WTC11 (cell line): ENCODE data around the gene TMEM89. TPM values are rescaled to one million over a fixed set of nuclear protein-coding genes. Genes with fewer than 3 reads are reported as not detected.
A peak's percentile ranks its signal among the peaks of the same experiment; 100 is the strongest.

Experiments used
- ATAC-seq: fragments of 200-7000 bp; cut with Tn5 transposase; 2 replicates; pipeline ENCODE4 v1.10.0; 2021; ENCODE audit warnings: mild to moderate bottlenecking, moderate library complexity
- CTCF ChIA-PET: fragments of 300-600 bp; sonication (Branson Sonifier 250); formaldehyde crosslinking; loops from one replicate; lab custom pipeline; 2021; ENCODE audit warnings: antibody characterized with exemption; lab: Charles Lee
- POLR2A ChIA-PET: fragments of 350-600 bp; sonication (Branson Sonifier 250); formaldehyde crosslinking; loops from one replicate; lab custom pipeline; 2021; ENCODE audit warnings: antibody characterized with exemption; lab: Charles Lee
- DNase-seq: peaks from one replicate; pipeline ENCODE4 v3.0.0; 2021; ENCODE audit warnings: low spot score
- H3K27ac Mint-ChIP-seq: 2 replicates; pipeline ENCODE4 v1.8.0; 2021; ENCODE audit warnings: mixed read lengths
- H3K27me3 Mint-ChIP-seq: 2 replicates; pipeline ENCODE4 v1.8.0; 2021; ENCODE audit warnings: low read depth, mild to moderate bottlenecking, moderate library complexity, mixed read lengths
- H3K36me3 Mint-ChIP-seq: 2 replicates; pipeline ENCODE4 v1.8.0; 2021; ENCODE audit warnings: mixed read lengths
- H3K4me1 Mint-ChIP-seq: 2 replicates; pipeline ENCODE4 v1.8.0; 2022; ENCODE audit warnings: mixed read lengths
- H3K4me3 Mint-ChIP-seq: 2 replicates; pipeline ENCODE4 v1.8.0; 2021; ENCODE audit warnings: mild to moderate bottlenecking, moderate library complexity, mixed read lengths
- H3K9me3 Mint-ChIP-seq: 2 replicates; pipeline ENCODE4 v1.8.0; 2021; ENCODE audit warnings: mixed read lengths
- ELF4 ChIP-seq: sonication (generic); formaldehyde crosslinking; IDR thresholded peaks from 2 replicates; pipeline ENCODE4 v1.8.1; 2022; ENCODE audit warnings: low read depth, mild to moderate bottlenecking, moderate library complexity, missing genetic modification reagents
- EMX1 ChIP-seq: fragments of 250-450 bp; sonication (Bioruptor Pico); IDR thresholded peaks from 2 replicates; pipeline ENCODE4 v1.8.0; 2021; ENCODE audit warnings: mild to moderate bottlenecking
- MYBL2 ChIP-seq: sonication (generic); formaldehyde crosslinking; IDR thresholded peaks from 2 replicates; pipeline ENCODE4 v1.8.1; 2023; ENCODE audit warnings: mild to moderate bottlenecking, moderate library complexity, missing genetic modification reagents
- NFYB ChIP-seq: sonication (generic); formaldehyde crosslinking; conservative IDR thresholded peaks from 2 replicates; pipeline ENCODE4 v1.8.0; 2022; ENCODE audit warnings: low read depth, missing genetic modification reagents
- PRRX2 ChIP-seq: fragments of 250-450 bp; sonication (Bioruptor Pico); IDR thresholded peaks from 2 replicates; pipeline ENCODE4 v1.8.0; 2021; ENCODE audit warnings: mild to moderate bottlenecking
- ZNF138 ChIP-seq: sonication (generic); formaldehyde crosslinking; conservative IDR thresholded peaks from 2 replicates; pipeline ENCODE4 v1.8.1; 2022; ENCODE audit warnings: mild to moderate bottlenecking, moderate library complexity, missing genetic modification reagents
- ZNF396 ChIP-seq: fragments of 250-450 bp; sonication (Bioruptor Pico); IDR thresholded peaks from 2 replicates; pipeline ENCODE4 v1.8.0; 2021; ENCODE audit warnings: mild to moderate bottlenecking, moderate library complexity, borderline replicate concordance
- ZNF671 ChIP-seq: fragments of 250-450 bp; sonication (Bioruptor Pico); IDR thresholded peaks from 2 replicates; pipeline ENCODE4 v1.8.0; 2021; ENCODE audit warnings: mild to moderate bottlenecking
- ZSCAN18 ChIP-seq: fragments of 250-450 bp; sonication (Bioruptor Pico); IDR thresholded peaks from 2 replicates; pipeline ENCODE4 v2.1.2; 2022; ENCODE audit warnings: mild to moderate bottlenecking, moderate library complexity
- total RNA-seq: library from RNA; stranded (reverse); gene quantifications from 3 replicates; pipeline ENCODE4 v1.2.3, GENCODE V29; 2021
- TF ChIP-seq, protein P1 (sequence below): fragments of 250-450 bp; sonication (Bioruptor Pico); IDR thresholded peaks from 2 replicates; pipeline ENCODE4 v1.9.0; 2021; ENCODE audit warnings: mild to moderate bottlenecking
- TF ChIP-seq, protein P2 (sequence below): sonication (generic); formaldehyde crosslinking; IDR thresholded peaks from 2 replicates; pipeline ENCODE4 v1.8.1; 2023; ENCODE audit warnings: mild to moderate bottlenecking, moderate library complexity, missing genetic modification reagents
- TF ChIP-seq, protein P3 (sequence below): sonication (generic); formaldehyde crosslinking; IDR thresholded peaks from 2 replicates; pipeline ENCODE4 v1.8.1; 2022; ENCODE audit warnings: mild to moderate bottlenecking, moderate library complexity, missing genetic modification reagents

Gene TMEM89
- total RNA-seq, 1 experiment from 2014 or later = 0.66 TPM

DNA sequence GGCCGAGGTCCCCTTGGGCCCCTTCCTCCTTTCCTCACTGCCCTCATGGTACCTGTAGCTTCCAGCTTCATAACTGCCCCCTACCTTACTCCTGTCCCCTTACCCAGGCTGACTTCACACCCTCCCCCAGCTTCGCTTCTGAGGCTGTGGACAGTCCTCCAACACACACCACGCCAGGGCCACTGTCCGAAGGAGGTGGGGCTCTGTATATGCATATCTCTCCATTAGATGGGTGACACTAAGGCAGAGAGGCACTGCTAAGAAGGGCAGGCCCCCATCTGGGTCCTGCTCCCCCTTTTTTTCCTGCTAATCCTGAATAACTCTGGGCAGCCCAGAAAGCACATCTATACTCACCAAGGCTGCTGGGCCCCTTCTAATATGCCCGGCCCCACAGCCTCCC is 25.4 kb downstream of the TMEM89 start:
- ChIA-PET POLR2A (interaction anchor here (0.9 to 1.6 kb wide), 2 partner anchors 13 kb away, joined by 3 to 5 read pairs; partner anchors contain the start of gene UQCRC1), CTCF (interaction anchor here (0.8 to 1.2 kb wide), 4 partner anchors 38 to 195 kb away, joined by 3 to 4 read pairs (median 4); partner anchors contain the start of gene SLC26A6)
- peaks cover 34% of the 10 kb centered on the region for H3K36me3 Mint-ChIP-seq
- no peak overlapping the region for H3K4me3 Mint-ChIP-seq
- TF ChIP-seq PRRX2 (CRISPR knock-in tag) = no peak
- H3K9me3 Mint-ChIP-seq = no peaks in the 10 kb centered on the region
- DNase-seq (no peak), ATAC-seq (no peak)
- H3K27me3 Mint-ChIP-seq = no peaks in the 10 kb centered on the region; the same call in 1 of the 2 replicates
- peaks cover 16% of the 10 kb centered on the region for H3K4me1 Mint-ChIP-seq
- no peak overlapping the region for H3K27ac Mint-ChIP-seq

- Mint-ChIP-seq H3K4me1 (peaks cover 16% of the 10 kb centered on the region), H3K9me3 (no peaks in the 10 kb centered on the region), H3K27ac (no peak overlapping the region), H3K4me3 (no peak overlapping the region), H3K36me3 (peaks cover 29% of the 10 kb centered on the region), H3K27me3 (no peaks in the 10 kb centered on the region; the same call in 1 of the 2 replicates)
- POLR2A ChIA-PET = interaction anchor here (0.9 to 1.6 kb wide), 2 partner anchors 13 to 14 kb away, joined by 3 to 5 read pairs; partner anchors contain the start of gene UQCRC1
- ATAC-seq = peak; percentile 4; the same call in 1 of the 2 replicates
- peak; percentile 35 for DNase-seq
- TF ChIP-seq MYBL2 (CRISPR knock-in tag) (no peak), ZSCAN18 (CRISPR knock-in tag) (no peak), NFYB (CRISPR knock-in tag) (no peak), EMX1 (CRISPR knock-in tag) (no peak)
- CTCF ChIA-PET = interaction anchor here (0.8 to 1.4 kb wide), 4 partner anchors 38 to 195 kb away, joined by 3 to 4 read pairs (median 4); partner anchors contain the start of gene SLC26A6
Measured at GRCh38 chr3:48595526-48596121, 25.9 kb downstream of the TMEM89 start.

GRCh38 chr3:48595075-48595525 is 26.5 kb downstream of the TMEM89 start, which contains the start of gene COL7A1:
Gene COL7A1 (minus strand): TSS chr3:48595329. CDS start chr3:48595159, 170 bp downstream.
- TF ChIP-seq, protein P1, sequence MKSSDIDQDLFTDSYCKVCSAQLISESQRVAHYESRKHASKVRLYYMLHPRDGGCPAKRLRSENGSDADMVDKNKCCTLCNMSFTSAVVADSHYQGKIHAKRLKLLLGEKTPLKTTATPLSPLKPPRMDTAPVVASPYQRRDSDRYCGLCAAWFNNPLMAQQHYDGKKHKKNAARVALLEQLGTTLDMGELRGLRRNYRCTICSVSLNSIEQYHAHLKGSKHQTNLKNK (CRISPR knock-in tag) = no peak
- TF ChIP-seq ZNF138 (no peak), ELF4 (CRISPR knock-in tag) (no peak), ZNF396 (CRISPR knock-in tag) (no peak), ZNF671 (CRISPR knock-in tag) (no peak)
- TF ChIP-seq, protein P2, sequence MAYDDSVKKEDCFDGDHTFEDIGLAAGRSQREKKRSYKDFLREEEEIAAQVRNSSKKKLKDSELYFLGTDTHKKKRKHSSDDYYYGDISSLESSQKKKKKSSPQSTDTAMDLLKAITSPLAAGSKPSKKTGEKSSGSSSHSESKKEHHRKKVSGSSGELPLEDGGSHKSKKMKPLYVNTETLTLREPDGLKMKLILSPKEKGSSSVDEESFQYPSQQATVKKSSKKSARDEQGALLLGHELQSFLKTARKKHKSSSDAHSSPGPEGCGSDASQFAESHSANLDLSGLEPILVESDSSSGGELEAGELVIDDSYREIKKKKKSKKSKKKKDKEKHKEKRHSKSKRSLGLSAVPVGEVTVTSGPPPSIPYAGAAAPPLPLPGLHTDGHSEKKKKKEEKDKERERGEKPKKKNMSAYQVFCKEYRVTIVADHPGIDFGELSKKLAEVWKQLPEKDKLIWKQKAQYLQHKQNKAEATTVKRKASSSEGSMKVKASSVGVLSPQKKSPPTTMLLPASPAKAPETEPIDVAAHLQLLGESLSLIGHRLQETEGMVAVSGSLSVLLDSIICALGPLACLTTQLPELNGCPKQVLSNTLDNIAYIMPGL (CRISPR knock-in tag) = no peak
- TF ChIP-seq, protein P3, sequence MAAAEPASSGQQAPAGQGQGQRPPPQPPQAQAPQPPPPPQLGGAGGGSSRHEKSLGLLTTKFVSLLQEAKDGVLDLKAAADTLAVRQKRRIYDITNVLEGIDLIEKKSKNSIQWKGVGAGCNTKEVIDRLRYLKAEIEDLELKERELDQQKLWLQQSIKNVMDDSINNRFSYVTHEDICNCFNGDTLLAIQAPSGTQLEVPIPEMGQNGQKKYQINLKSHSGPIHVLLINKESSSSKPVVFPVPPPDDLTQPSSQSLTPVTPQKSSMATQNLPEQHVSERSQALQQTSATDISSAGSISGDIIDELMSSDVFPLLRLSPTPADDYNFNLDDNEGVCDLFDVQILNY (CRISPR knock-in tag) = no peak
- Mint-ChIP-seq H3K27ac (no peak within 1 kb of the TSS), H3K9me3 (no peaks in the 10 kb centered on the region), H3K4me3 (peak within 1 kb of the TSS; percentile 43), H3K4me1 (peaks cover 16% of the 10 kb centered on the region), H3K27me3 (no peaks in the 10 kb centered on the region; the same call in 1 of the 2 replicates), H3K36me3 (peaks cover 24% of the 10 kb centered on the region)
- ATAC-seq (0 out of 2 replicates have a peak, but pooled peaks have one; percentile 4), DNase-seq (peak; percentile 26)
- ChIA-PET POLR2A (no interaction called here), CTCF (interaction anchor here (1.2 to 1.4 kb wide), 2 partner anchors 37 to 40 kb away, joined by 4 read pairs; partner anchors contain the start of gene SLC26A6)
